HEK293 (cell line): ENCODE data around the gene IQGAP3.

Source experiments
- CTCF ChIA-PET: fragments of 350-600 bp; formaldehyde crosslinking; extraction: SDS; loops from one replicate; lab custom pipeline; 2021; ENCODE audit warnings: antibody characterized with exemption; lab: Yijun Ruan, JAX
- POLR2A ChIA-PET: fragments of 300-600 bp; formaldehyde crosslinking; extraction: SDS; loops from one replicate; lab custom pipeline; 2020; ENCODE audit warnings: antibody characterized with exemption, inconsistent platforms; lab: Yijun Ruan, JAX
- H3K27ac ChIP-seq: fragments of 200-500 bp; sonication (Bioruptor generic); 2 replicates; pipeline ENCODE4 v1.5.1; 2014; ENCODE audit warnings: low read depth, low read length, control low read depth, inconsistent platforms; ENCODE audit errors: extremely low read depth
- H3K36me3 ChIP-seq, 2 experiments: fragments of 200-500 bp in 1 of 2; sonication (Bioruptor generic) in 1 of 2; 1 replicate in 1 of 2; 2 replicates in 1 of 2; pipeline ENCODE4 v1.5.1; 2014 to 2017; ENCODE audit warnings: inconsistent platforms in 2 of 2, low read length in 2 of 2; ENCODE audit not compliant: control insufficient read depth in 2 of 2, insufficient read depth in 1 of 2
- H3K4me1 ChIP-seq: fragments of 200-500 bp; sonication (Bioruptor generic); 2 replicates; pipeline ENCODE4 v1.5.1; 2014; ENCODE audit warnings: mild to moderate bottlenecking, low read length, inconsistent platforms; ENCODE audit not compliant: control insufficient read depth, insufficient read depth
- H3K4me3 ChIP-seq: 2 replicates; pipeline ENCODE4 v1.5.1; 2011; ENCODE audit warnings: low read depth, mild to moderate bottlenecking, control low read depth, low read length, moderate library complexity
- H3K9me3 ChIP-seq: fragments of 200-500 bp; sonication (Bioruptor generic); 2 replicates; pipeline ENCODE4 v1.5.1; 2014; ENCODE audit warnings: low read depth, low read length, inconsistent platforms; ENCODE audit not compliant: control insufficient read depth, insufficient read depth
- HOXD13 ChIP-seq: sonication (generic); formaldehyde crosslinking; IDR thresholded peaks from 2 replicates; pipeline ENCODE4 v1.8.0; 2022; ENCODE audit warnings: missing genetic modification reagents, borderline replicate concordance
- KLF1 ChIP-seq: fragments of 450-650 bp; formaldehyde crosslinking; IDR thresholded peaks from 2 replicates; pipeline ENCODE4 v1.5.1; 2016; ENCODE audit warnings: missing biosample characterization, missing genetic modification characterization
- MYNN ChIP-seq: fragments of 450-650 bp; formaldehyde crosslinking; IDR thresholded peaks from 2 replicates; pipeline ENCODE4 v1.5.1; 2016; ENCODE audit warnings: missing biosample characterization, missing genetic modification characterization, borderline replicate concordance
- OVOL3 ChIP-seq: fragments of 450-650 bp; formaldehyde crosslinking; IDR thresholded peaks from 2 replicates; pipeline ENCODE4 v1.5.1; 2016; ENCODE audit warnings: missing biosample characterization, missing genetic modification characterization
- PRDM1 ChIP-seq: fragments of 450-650 bp; formaldehyde crosslinking; IDR thresholded peaks from 2 replicates; pipeline ENCODE4; 2016; ENCODE audit warnings: missing biosample characterization, missing genetic modification characterization
- YY2 ChIP-seq: fragments of 450-650 bp; formaldehyde crosslinking; IDR thresholded peaks from 2 replicates; pipeline ENCODE4 v1.5.1; 2016; ENCODE audit warnings: missing biosample characterization, missing genetic modification characterization
- ZBTB21 ChIP-seq: fragments of 450-650 bp; formaldehyde crosslinking; IDR thresholded peaks from 2 replicates; pipeline ENCODE4 v1.5.1; 2017; ENCODE audit warnings: missing biosample characterization, missing genetic modification characterization
- ZBTB44 ChIP-seq: fragments of 450-650 bp; IDR thresholded peaks from 2 replicates; pipeline ENCODE4 v1.5.1; 2018; ENCODE audit warnings: missing biosample characterization, mild to moderate bottlenecking, missing genetic modification characterization
- ZBTB7A ChIP-seq: fragments of 450-650 bp; formaldehyde crosslinking; IDR thresholded peaks from 2 replicates; pipeline ENCODE4 v1.5.1; 2016; ENCODE audit warnings: low read depth, missing biosample characterization, missing genetic modification characterization
- ZBTB8A ChIP-seq: fragments of 450-650 bp; formaldehyde crosslinking; IDR thresholded peaks from 2 replicates; pipeline ENCODE4 v1.5.1; 2016; ENCODE audit warnings: missing biosample characterization, missing genetic modification characterization
- ZFP37 ChIP-seq: fragments of 450-650 bp; formaldehyde crosslinking; IDR thresholded peaks from 2 replicates; pipeline ENCODE4 v1.5.1; 2016; ENCODE audit warnings: missing biosample characterization, missing genetic modification characterization
- ZNF175 ChIP-seq: fragments of 450-650 bp; formaldehyde crosslinking; IDR thresholded peaks from 2 replicates; pipeline ENCODE4 v1.5.1; 2016; ENCODE audit warnings: missing biosample characterization, missing genetic modification characterization
- ZNF23 ChIP-seq: fragments of 450-650 bp; formaldehyde crosslinking; IDR thresholded peaks from 2 replicates; pipeline ENCODE4 v1.5.1; 2016; ENCODE audit warnings: missing biosample characterization, missing genetic modification characterization, borderline replicate concordance
- ZNF274 ChIP-seq, 2 experiments: fragments of 200-500 bp in 1 of 2; fragments of 450-650 bp in 1 of 2; sonication (Bioruptor generic) in 1 of 2; formaldehyde crosslinking in 1 of 2; IDR thresholded peaks; 2 replicates each; pipeline versions ENCODE4 v1.5.1 to v1.6.1; 2014 to 2016; ENCODE audit warnings: borderline replicate concordance in 1 of 2, inconsistent platforms in 1 of 2, low read length in 1 of 2, missing biosample characterization in 1 of 2, missing genetic modification characterization in 1 of 2
- ZNF362 ChIP-seq: fragments of 450-650 bp; formaldehyde crosslinking; IDR thresholded peaks from 2 replicates; pipeline ENCODE4 v1.5.1; 2016; ENCODE audit warnings: missing biosample characterization, missing genetic modification characterization
- ZNF398 ChIP-seq: fragments of 450-650 bp; formaldehyde crosslinking; IDR thresholded peaks from 2 replicates; pipeline ENCODE4 v1.5.1; 2017; ENCODE audit warnings: missing biosample characterization, missing genetic modification characterization
- ZNF433 ChIP-seq: fragments of 450-650 bp; formaldehyde crosslinking; IDR thresholded peaks from 2 replicates; pipeline ENCODE4 v1.5.1; 2016; ENCODE audit warnings: missing biosample characterization, missing genetic modification characterization, low read depth
- ZNF510 ChIP-seq: fragments of 450-650 bp; formaldehyde crosslinking; IDR thresholded peaks from 2 replicates; pipeline ENCODE4 v1.5.1; 2018; ENCODE audit warnings: mild to moderate bottlenecking, missing genetic modification characterization, missing biosample characterization; ENCODE audit not compliant: insufficient replicate concordance
- ZNF555 ChIP-seq: fragments of 450-650 bp; formaldehyde crosslinking; conservative IDR thresholded peaks from 2 replicates; pipeline ENCODE4 v1.5.1; 2017; ENCODE audit warnings: missing biosample characterization, mild to moderate bottlenecking, missing genetic modification characterization, inconsistent platforms
- ZNF645 ChIP-seq: fragments of 450-650 bp; formaldehyde crosslinking; IDR thresholded peaks from 2 replicates; pipeline ENCODE4; 2016; ENCODE audit warnings: missing biosample characterization, missing genetic modification characterization
- ZNF654 ChIP-seq: fragments of 450-650 bp; formaldehyde crosslinking; IDR thresholded peaks from 2 replicates; pipeline ENCODE4 v1.5.1; 2016; ENCODE audit warnings: low read depth, missing biosample characterization, missing genetic modification characterization
- ZNF664 ChIP-seq: fragments of 450-650 bp; formaldehyde crosslinking; IDR thresholded peaks from 2 replicates; pipeline ENCODE4 v1.5.1; 2016; ENCODE audit warnings: missing biosample characterization, missing genetic modification characterization
- ZNF704 ChIP-seq: fragments of 450-650 bp; formaldehyde crosslinking; IDR thresholded peaks from 2 replicates; pipeline ENCODE4 v1.5.1; 2016; ENCODE audit warnings: missing biosample characterization, missing genetic modification characterization

IQGAP3 gene

GRCh38 chr1:156547982-156548381 lies 24.4 kb downstream of the IQGAP3 start:
- Histone ChIP-seq H3K4me3 (no peak overlapping the region), H3K4me1 (no peaks in the 10 kb centered on the region), H3K36me3 (peaks cover 12 to 94% of the 10 kb centered on the region in 2 experiments), H3K9me3 (no peaks in the 10 kb centered on the region), H3K27ac (no peak overlapping the region)
- POLR2A ChIA-PET = no interaction called here
- TF ChIP-seq YY2 (no peak), ZBTB21 (no peak), MYNN (tag by site-specific recombination) (no peak), ZNF175 (tag by site-specific recombination) (no peak), KLF1 (tag by site-specific recombination) (no peak), ZBTB44 (tag by site-specific recombination) (no peak), ZBTB8A (no peak), PRDM1 (tag by site-specific recombination) (no peak)
- CTCF ChIA-PET = interaction anchor here (1.2 kb wide), 1 partner anchor 34 kb away, joined by 3 read pairs; no protein-coding TSS in a partner anchor

GRCh38 chr1:156547434-156547833 lies 24.9 kb downstream of the IQGAP3 start:
- H3K4me3 ChIP-seq = no peak overlapping the region
- H3K4me1 ChIP-seq = no peaks in the 10 kb centered on the region
- no peak overlapping the region for H3K27ac ChIP-seq
- peaks cover 15 to 95% of the 10 kb centered on the region in 2 experiments for H3K36me3 ChIP-seq
- POLR2A ChIA-PET = no interaction called here
- H3K9me3 ChIP-seq = no peaks in the 10 kb centered on the region
- TF ChIP-seq ZNF664 (tag by site-specific recombination) (peak; percentile 43; the same call in 1 of the 2 replicates), OVOL3 (no peak)
- CTCF ChIA-PET = interaction anchor here (1.2 kb wide), 1 partner anchor 34 kb away, joined by 3 read pairs; no protein-coding TSS in a partner anchor

GRCh38 chr1:156546267-156546666 lies 26.1 kb downstream of the IQGAP3 start:
- no peaks in the 10 kb centered on the region for H3K9me3 ChIP-seq
- CTCF ChIA-PET = no interaction called here
- POLR2A ChIA-PET = no interaction called here
- H3K4me3 ChIP-seq = no peak overlapping the region
- H3K4me1 ChIP-seq = no peaks in the 10 kb centered on the region
- H3K27ac ChIP-seq = no peak overlapping the region
- peaks cover 17 to 95% of the 10 kb centered on the region in 2 experiments for H3K36me3 ChIP-seq
- no peak for TF ChIP-seq ZFP37 (tag by site-specific recombination)
- TF ChIP-seq ZBTB8A = no peak
- TF ChIP-seq ZNF274 (IDR thresholded peaks at IDR 0.05; ENCODE audit: low read length) = no peak
- TF ChIP-seq ZNF274 (tag by site-specific recombination; IDR thresholded peaks at IDR 0.05; ENCODE audit: borderline replicate concordance) = no peak
- no peak for TF ChIP-seq ZNF555 (tag by site-specific recombination)
- no peak for TF ChIP-seq ZNF704 (tag by site-specific recombination)
- no peak for TF ChIP-seq ZNF510
- TF ChIP-seq ZNF362 (tag by site-specific recombination) = no peak
- TF ChIP-seq PRDM1 (tag by site-specific recombination) = no peak
- no peak for TF ChIP-seq ZNF645 (tag by site-specific recombination)
- TF ChIP-seq ZNF23 = no peak
- no peak for TF ChIP-seq ZNF654 (tag by site-specific recombination)
- TF ChIP-seq ZBTB44 (tag by site-specific recombination) = no peak
- no peak for TF ChIP-seq ZNF398 (tag by site-specific recombination)
- TF ChIP-seq HOXD13 (CRISPR knock-in tag) = no peak
- TF ChIP-seq ZNF433 (tag by site-specific recombination) = no peak
- TF ChIP-seq YY2 = no peak
- no peak for TF ChIP-seq ZBTB7A
